Cardiac muscle cell (in vitro differentiated cells and primary cell): Measurements from ENCODE around the gene PACRGL. TPM values are rescaled to one million over a fixed set of nuclear protein-coding genes. Genes with fewer than 3 reads are reported as not detected.
"Not testable (repeated sequence)": the region's sequence is repeated elsewhere in the genome, so short reads cannot be mapped to it uniquely, and the experiment has no call there.

ENCODE experiments used
- DNase-seq, 2 donors: peaks; one replicate each; pipeline versions ENCODE4 v3.0.0 to v3.0.0-alpha.2; 2010 to 2017; ENCODE audit warnings: low read depth in 1 of 2, low spot score in 1 of 2
- H3K27ac ChIP-seq: fragments of 200-600 bp; sonication (generic); 2 replicates; pipeline ENCODE4 v1.5.1; 2016
- H3K27me3 ChIP-seq: fragments of 200-600 bp; sonication (generic); 2 replicates; pipeline ENCODE4 v1.6.0; 2016; ENCODE audit warnings: control low read depth
- H3K36me3 ChIP-seq: fragments of 200-600 bp; sonication (generic); 2 replicates; pipeline ENCODE4 v1.5.1; 2016; ENCODE audit warnings: control low read depth
- H3K4me1 ChIP-seq: fragments of 200-600 bp; sonication (generic); 2 replicates; pipeline ENCODE4 v1.8.1; 2017; ENCODE audit warnings: low read depth, mild to moderate bottlenecking, mixed run types
- H3K4me3 ChIP-seq: fragments of 200-600 bp; sonication (generic); 2 replicates; pipeline ENCODE4 v1.5.1; 2016; ENCODE audit warnings: mild to moderate bottlenecking
- H3K9me3 ChIP-seq: fragments of 200-600 bp; sonication (generic); 2 replicates; pipeline ENCODE4 v1.5.1; 2017; ENCODE audit warnings: low read depth, mild to moderate bottlenecking, control low read depth
- polyA plus RNA-seq: library from polyadenylated mRNA; unstranded; fragments of >200 nt; fragmentation: Nextera tagmentation; extraction: Ambion mirVana; gene quantifications from 2 replicates; pipeline ENCODE4 v1.2.1, GENCODE V29; 2016
- total RNA-seq: library from RNA; depleted of rRNA; stranded (reverse); fragments of >200 nt; gene quantifications from 2 replicates; pipeline ENCODE4 v1.2.3, GENCODE V29; 2016
- TF ChIP-seq, protein P1 (sequence below): IDR thresholded peaks from 2 replicates; pipeline ENCODE4 v1.5.1; 2012; ENCODE audit warnings: low read depth, mild to moderate bottlenecking, low read length

Gene PACRGL
- total and polyA plus RNA-seq, 2 experiments from 2014 or later, result 9.8 to 38.5 TPM

DNA sequence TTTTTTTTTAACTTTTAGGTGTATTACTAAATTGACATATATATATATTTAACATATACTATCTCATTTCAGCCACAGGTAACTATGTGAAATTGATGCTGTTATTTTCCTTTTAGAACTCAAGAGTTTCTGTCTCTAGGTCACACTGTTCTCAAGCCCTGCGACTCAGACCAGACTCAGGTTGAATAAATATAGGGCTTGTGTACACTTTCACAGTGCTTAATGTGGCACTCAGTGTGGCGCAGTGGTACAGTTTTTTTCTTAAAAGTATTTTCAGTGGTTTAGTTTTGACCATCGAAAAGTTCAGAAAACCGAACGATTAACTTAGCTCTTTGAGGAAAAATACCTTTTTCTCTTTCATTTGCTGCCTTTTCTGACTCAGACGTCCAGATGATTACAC lies 24.7 kb downstream of the PACRGL start:
- Histone ChIP-seq H3K4me3 (no peak overlapping the region), H3K4me1 (no peaks in the 10 kb centered on the region), H3K27ac (no peak overlapping the region), H3K36me3 (peaks cover 24% of the 10 kb centered on the region), H3K27me3 (no peaks in the 10 kb centered on the region), H3K9me3 (no peaks in the 10 kb centered on the region)
- TF ChIP-seq, protein P1, sequence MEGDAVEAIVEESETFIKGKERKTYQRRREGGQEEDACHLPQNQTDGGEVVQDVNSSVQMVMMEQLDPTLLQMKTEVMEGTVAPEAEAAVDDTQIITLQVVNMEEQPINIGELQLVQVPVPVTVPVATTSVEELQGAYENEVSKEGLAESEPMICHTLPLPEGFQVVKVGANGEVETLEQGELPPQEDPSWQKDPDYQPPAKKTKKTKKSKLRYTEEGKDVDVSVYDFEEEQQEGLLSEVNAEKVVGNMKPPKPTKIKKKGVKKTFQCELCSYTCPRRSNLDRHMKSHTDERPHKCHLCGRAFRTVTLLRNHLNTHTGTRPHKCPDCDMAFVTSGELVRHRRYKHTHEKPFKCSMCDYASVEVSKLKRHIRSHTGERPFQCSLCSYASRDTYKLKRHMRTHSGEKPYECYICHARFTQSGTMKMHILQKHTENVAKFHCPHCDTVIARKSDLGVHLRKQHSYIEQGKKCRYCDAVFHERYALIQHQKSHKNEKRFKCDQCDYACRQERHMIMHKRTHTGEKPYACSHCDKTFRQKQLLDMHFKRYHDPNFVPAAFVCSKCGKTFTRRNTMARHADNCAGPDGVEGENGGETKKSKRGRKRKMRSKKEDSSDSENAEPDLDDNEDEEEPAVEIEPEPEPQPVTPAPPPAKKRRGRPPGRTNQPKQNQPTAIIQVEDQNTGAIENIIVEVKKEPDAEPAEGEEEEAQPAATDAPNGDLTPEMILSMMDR, result no peak
- no peak for DNase-seq

DNA sequence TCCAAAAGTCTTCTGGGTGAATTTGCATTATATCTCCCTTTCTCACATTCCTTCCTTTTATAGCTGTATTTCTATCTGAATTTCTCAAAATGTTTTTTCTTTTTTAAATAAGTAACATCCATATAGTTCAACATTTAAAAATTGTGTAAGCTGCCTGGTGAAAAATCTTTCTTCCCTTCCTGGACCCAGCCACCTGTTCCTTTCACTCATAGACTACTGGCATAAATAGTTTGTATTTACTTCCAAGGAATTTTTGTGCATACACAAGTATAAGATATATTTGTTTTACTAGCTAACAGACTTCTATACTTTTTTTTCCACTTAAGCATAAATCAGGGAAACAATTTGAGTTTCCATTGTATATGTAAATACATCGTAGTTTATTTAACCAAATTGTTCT lies 35.7 kb downstream of the PACRGL start:
- Histone ChIP-seq H3K36me3 (peaks cover 11% of the 10 kb centered on the region), H3K9me3 (no peaks in the 10 kb centered on the region), H3K27me3 (no peaks in the 10 kb centered on the region), H3K4me3 (no peak overlapping the region), H3K4me1 (no peaks in the 10 kb centered on the region), H3K27ac (no peak overlapping the region)
- TF ChIP-seq, protein P1, result no peak
- no peak for DNase-seq

DNA sequence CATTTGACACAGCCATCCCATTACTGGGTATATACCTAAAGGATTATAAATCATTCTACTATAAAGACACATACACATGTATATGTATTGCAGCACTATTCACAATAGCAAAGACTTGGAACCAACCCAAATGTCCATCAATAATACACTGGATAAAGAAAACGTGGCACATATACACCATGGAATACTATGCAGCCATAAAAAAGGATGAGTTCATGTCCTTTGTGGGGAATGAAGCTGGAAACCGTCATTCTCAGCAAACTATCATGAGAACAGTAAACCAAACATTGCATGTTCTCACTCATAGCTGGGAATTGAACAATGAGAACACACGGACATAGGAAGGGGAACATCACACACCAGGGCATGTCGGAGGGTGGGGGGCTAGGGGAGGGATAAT lies 45.7 kb downstream of the PACRGL start:
- not testable (repeated sequence) for H3K27me3 ChIP-seq, H3K9me3 ChIP-seq, H3K4me1 ChIP-seq, H3K27ac ChIP-seq, H3K4me3 ChIP-seq, DNase-seq, H3K36me3 ChIP-seq

DNA sequence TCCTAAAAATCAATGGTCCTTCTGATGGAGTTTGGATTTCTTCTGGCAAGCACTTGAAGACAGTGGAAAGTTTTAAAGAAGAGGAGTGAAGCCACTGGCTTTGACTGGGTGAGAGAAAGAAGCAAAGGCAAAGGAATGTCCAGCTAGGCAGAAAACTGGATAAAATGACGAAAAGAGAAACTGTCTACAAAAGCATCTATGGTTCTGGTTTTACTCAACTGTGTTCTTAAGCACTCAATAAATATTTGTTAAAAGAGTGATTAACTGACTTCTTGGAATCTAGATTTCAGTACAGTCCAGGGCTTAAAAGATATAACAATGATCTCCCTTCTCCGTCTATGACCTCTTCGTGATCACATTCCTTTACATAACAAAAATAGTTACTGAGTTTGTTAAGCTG lies 52.4 kb downstream of the PACRGL start:
- H3K4me1 ChIP-seq, result no peaks in the 10 kb centered on the region
- no peaks in the 10 kb centered on the region for H3K9me3 ChIP-seq
- no peaks in the 10 kb centered on the region for H3K27me3 ChIP-seq
- TF ChIP-seq, protein P1, result no peak
- no peak overlapping the region for H3K4me3 ChIP-seq
- H3K27ac ChIP-seq, result no peak overlapping the region
- no peaks in the 10 kb centered on the region for H3K36me3 ChIP-seq
- DNase-seq, result no peak

DNA sequence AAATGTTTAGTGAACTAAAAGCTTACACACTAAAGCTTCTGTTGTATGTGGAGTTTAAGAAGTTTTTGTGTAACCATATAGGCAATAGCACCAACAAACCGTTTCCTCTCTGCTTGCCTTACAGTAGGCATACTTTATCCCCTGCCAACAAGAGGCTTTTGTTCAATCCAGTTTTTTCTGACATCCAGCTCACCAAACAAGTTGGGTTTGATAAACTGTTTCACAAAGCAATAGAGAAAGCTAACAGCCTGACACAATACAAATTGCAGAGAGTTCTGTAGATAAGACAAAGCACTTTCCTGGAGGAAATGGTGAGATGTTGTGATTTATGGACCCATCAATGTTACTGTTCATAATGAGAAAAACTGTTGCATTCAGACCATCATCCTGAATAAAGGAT lies 53.8 kb downstream of the PACRGL start:
- Histone ChIP-seq H3K4me3 (no peak overlapping the region), H3K9me3 (no peaks in the 10 kb centered on the region), H3K36me3 (no peaks in the 10 kb centered on the region), H3K4me1 (no peaks in the 10 kb centered on the region), H3K27me3 (no peaks in the 10 kb centered on the region), H3K27ac (no peak overlapping the region)
- TF ChIP-seq, protein P1, result no peak
- no peak for DNase-seq

DNA sequence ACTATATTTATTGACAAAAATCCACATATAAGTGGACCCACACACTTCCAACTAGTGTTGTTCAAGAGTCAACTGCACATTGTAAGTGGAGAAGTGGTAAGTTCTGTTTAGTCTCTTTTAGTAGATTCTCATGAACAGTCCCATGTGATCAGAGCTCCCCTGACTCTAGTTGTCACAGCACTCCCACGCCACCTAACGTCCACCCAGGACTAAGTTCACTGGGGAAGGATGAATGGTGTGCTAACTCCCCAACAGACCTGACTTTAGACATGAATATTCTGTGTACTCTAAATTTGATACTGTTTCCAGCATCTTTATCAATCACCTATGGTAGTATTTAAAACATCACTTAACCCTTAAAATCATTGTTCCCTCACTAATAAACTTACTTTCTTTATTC lies 59.8 kb downstream of the PACRGL start:
- TF ChIP-seq, protein P1, result no peak
- H3K9me3 ChIP-seq, result no peaks in the 10 kb centered on the region
- no peaks in the 10 kb centered on the region for H3K27me3 ChIP-seq
- no peaks in the 10 kb centered on the region for H3K36me3 ChIP-seq
- DNase-seq, result peak; percentile 16 to 29
- H3K4me3 ChIP-seq, result no peak overlapping the region
- no peak overlapping the region for H3K27ac ChIP-seq
- H3K4me1 ChIP-seq, result no peaks in the 10 kb centered on the region
